Anterior cingulate cortex (tissue), 58 donors: ENCODE data around the gene BLOC1S6.
A peak's percentile ranks its signal among the peaks of the same experiment; 100 is the strongest.

ENCODE experiments used
- DNase-seq, 58 donors: peaks; one replicate each; lab custom pipeline; 2025; lab: John Stamatoyannopoulos, UW

The BLOC1S6 gene, protein sequence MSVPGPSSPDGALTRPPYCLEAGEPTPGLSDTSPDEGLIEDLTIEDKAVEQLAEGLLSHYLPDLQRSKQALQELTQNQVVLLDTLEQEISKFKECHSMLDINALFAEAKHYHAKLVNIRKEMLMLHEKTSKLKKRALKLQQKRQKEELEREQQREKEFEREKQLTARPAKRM

DNA sequence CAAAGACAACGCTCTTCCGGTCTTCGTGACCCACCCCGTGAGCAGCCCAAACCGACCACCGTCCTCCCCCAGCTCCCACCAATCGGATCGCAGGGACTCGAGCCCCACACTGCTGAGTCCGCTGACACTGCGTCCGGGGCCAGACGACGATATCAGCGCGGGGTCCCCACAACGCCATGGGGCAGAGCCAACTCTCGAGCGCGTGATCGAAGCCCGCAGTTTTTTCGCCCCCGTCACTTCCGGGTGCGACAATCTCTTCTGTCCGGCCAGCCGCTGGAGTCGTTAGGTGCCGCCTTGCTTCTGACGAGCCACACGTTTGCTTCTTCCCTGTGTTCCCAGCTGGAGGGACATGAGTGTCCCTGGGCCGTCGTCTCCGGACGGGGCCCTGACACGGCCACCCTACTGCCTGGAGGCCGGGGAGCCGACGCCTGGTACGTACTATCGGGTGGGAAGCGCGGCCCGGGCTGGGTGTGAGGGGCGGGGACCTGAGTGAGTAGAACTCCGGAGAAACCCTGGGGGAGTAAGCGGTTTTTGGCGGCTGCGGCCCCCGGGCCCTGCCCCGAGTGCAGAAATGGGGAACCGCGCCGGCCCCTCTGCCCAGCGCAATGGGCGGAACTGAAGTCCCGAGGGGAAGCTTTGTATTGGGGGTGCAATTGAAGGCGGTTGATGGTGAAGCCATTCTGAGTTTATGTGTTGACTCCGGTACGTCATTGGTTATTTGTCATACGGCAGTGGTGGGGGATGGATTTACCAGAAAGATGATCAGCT is at the start of gene BLOC1S6:
Gene BLOC1S6, plus strand, starts transcription at position 285 of the 768 bp plus-strand sequence. Its CDS starts 65 bp downstream, at position 350.
- peak; percentile 47 to 95 (median 89) for DNase-seq

DNA sequence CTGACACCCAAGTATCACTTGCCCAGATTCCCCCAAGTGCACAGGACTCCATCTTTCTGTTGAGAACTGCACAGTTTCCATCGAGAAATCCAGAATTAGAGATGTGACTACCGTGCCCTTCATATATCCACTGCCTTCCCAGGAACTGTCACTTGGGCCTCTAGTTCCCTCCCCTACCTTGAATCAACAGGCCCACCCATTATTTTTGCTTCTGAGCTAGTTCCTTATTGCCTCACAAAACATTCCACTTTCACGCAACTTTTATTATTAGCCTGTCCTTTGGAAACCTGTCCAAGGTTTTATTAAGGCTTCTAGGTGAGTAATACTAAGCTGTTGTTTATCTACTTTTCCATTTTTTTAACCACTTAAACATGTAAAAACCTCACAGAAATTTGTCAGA is 47.5 kb upstream of the BLOC1S6 start:
- no peak for DNase-seq

DNA sequence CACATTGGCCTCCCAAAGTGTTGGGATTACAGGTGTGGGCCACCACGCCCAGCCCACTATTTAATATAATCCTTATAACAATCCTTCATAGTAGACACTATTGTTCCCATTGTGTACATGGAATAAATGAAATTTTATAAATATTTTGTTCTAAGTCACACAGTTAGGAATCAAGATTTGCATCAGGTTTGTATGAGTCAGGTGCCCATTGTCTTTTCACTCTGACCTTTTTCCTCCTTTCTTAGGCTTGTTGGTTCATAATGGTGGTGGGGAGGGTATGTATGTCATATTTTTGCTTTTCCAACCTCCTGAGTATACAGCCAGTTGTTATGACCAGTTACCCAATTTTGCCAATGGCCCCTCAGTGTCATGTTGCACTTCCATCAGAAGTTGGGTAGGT is 46.6 kb upstream of the BLOC1S6 start:
- no peak for DNase-seq

DNA sequence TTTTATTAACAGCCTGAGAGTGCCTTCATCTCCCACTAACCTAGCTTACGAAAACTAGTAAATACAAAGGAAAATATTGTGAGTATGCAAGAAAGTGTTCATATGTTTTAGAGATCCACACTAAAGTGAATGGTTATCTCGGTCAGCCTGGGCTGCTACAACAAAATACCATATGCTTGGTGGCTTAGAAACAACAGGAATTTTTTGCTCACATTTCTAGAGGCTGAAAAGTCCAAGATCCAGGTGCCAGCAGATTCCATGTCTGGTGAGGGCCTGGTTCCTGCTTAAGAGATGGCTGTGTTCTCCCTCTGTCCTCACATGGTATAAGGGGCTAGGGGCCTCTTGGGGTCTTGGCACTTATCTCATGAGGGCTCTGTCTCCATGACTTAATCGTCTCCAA is 44.1 kb upstream of the BLOC1S6 start:
- no peak for DNase-seq

DNA sequence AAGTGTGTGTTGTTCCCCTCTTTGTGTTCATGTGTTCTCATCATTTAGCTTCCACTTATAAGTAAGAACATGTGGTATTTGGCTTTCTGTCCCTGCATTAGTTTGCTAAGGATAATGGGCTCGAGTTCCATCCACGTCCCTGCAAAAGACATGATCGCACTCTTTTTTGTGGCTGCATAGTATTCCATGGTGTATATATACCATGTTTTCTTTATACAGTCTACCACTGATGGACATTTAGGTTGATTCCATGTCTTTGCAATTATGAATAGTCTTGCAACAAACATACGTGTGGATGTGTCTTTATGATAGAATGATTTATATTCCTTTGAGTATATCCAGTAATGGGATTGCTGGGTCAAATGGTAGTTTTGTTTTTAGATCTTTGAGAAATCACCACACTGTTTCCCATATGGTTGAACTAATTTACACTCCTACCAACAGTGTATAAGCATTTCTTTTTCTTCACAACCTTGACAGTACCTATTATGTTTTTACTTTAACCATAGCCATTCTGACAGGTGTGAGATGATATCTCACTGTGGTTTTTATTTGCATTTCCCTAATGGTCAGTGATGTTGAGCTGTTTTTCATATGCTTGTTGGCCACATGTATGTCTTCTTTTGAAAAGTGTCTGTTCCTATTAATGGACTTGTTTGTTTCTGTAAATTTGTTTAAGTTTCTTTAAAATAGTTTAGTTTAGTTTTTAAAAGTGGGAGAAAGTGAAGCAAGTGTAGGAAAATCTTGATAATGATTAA is 42.7 kb upstream of the BLOC1S6 start:
- DNase-seq: no peak

DNA sequence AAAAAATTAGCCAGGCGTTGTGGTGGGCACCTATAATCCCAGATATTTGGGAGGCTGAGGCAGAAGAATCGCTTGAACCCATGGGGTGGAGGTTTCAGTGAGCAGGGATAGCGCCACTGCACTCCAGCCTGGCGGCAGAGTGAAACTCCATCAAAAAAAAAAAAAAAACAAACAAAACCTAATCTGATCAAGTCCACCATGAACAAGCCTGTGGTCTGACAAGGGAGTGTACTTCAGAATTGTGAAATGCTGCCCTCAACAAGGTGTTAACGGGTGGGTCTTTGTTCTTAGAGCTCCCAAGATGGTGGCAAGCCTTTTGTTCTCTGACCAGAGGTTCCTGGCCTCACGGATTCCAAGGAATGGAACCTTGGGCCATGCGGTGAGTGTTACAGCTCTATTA is 40.4 kb upstream of the BLOC1S6 start:
- no peak for DNase-seq

DNA sequence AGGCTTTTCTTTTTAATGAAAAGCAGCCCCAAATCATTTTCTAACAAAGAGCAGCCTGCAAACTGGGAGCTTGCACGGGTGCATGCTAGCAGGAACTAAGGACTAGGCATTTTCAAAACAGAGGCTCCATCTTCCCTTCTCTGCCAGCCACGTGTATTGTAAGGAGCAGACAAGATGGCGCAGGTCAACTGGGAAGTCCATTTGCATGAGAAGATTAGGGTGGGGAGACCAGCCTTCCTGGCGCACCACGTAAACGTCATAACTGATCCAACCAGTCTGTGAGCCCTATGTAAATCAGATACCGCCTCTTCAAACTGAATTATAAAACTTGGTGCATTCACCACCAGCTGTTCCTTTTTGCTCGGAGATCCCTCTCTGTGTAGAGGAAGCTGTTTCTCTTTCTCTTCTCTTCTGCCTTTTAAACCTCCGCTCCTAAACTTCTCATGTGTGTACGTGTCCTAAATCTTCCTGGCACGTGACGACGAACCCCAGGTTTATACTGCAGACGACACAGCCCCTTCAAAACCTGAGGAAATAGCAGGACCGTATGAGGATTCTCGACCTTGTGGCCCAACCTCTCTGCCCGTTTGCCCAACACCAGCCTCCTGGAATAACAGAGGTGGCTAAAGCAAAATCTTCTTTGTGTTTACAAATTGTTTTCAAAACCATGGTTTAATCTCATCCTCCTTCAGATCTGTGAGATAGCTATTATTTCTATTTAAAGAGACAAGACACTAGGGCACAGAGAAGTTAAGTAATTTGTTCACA is 38.2 kb upstream of the BLOC1S6 start:
- peak in 2 of 58 donors; percentile 0 to 1 for DNase-seq

DNA sequence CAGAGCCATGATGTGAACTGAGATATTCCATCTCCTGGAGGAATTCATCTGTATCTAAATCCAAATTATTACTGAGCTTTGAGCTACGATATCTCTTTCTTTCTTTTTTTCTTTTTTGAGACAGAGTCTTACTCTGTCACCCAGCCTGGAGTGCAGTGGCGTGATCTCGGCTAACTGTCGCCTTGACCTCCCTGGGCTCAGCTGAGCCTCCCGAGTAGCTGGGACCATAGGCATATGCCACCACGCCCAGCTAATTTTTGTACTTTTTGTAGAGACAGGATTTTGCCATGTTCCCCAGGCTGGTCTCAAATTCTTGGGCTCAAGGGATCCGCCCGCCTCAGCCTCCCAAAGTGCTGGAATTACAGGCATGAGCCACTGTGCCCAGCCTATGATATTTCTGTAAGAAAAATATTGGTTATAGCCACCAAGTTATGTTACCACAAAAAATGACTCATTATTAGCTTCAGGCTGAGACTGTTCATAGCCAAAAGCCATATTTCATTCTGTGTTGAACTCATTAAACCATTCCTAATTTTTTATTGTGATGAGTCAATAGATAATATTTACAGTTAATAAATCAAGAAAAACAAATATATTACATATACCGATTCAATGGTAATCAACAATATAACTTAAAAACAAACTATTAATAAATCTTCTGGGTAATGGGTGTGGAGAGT is 37.5 kb upstream of the BLOC1S6 start:
- no peak for DNase-seq

DNA sequence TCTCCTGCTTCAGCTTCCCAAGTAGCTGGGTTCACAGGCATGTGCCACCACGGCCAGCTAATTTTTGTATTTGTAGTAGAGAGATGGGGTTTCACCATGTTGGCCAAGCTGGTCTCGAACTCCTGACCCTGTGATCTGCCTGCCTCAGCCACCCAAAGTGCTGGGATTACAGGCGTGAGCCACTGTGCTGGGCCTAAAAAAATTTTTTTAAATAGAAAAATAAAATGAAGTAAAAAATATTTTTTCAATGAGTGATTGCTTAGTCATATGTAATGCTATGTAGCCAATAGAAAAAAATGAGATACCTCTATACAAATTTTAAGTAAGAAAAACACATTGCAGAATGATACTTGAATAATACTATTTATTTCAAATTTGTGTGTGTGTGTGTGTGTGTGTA is 36.7 kb upstream of the BLOC1S6 start:
- DNase-seq: no peak

DNA sequence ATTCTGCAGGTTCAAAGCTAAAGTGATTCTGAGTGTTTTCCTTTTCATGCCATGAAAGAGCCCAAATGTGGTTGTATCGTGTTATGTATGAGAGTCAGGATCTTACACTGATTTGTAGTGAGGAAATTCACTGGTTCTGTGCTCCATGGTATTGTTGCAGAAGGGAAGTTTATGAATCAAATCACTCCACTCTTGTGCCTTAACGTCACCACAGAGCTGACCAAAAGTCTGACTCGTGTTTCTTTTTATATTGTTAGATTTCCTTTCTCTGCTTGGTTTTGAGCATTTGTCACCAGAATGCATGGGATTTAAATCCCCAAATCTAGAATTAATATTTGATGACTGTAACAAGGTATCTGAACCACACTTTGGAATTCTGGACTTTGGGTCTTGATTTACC is 35.5 kb upstream of the BLOC1S6 start:
- DNase-seq: no peak

DNA sequence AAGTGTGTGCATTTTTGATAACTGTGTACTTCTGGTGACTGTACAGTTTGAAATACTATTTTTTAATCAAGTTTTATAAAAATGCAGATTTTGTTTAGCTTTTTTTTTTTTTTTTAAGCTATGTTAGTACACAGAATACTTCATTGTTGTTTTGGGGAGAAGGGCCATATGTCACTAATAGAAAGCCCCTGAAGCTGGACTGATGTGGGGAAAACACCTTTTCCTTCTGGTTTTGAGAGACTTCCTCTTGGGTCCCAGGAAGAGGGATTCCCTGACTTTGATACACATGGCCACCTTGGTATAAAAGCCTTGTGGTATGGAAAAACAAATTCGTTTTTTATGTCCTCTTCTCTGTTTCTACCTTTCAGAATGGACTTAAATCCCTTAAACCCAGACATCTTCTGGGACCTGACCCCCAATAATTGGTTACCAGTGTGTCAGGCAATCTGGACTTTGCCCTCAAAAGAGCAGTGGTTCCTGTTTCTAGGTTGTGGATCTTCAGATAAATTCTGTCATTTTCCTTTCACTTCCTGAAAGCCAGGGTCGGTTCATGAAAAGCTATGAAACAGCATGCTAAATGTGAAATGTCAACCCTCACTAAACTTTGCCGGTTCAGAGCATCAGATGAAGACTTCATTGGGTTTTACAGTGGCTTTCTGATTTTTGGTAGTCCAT is 31.1 kb upstream of the BLOC1S6 start:
- no peak for DNase-seq

DNA sequence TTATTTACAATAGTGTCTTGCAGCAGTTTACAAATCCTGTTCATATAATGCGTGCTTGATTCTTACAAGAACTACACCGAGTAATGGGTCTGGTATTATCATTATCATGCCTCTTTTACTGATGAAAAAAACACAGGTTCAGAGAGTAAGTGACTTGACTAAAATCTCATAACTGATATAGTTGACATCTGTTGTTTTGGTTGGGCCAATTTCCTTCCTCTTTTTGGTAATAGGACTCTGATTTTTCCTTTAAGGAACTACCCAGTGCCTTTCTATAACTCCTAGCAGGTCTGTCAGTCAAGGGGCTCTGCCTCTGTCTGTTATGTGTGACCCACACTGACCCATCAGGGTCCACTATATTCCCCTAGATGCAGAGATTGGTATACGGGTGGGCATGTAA is 14.6 kb upstream of the BLOC1S6 start:
- no peak for DNase-seq

DNA sequence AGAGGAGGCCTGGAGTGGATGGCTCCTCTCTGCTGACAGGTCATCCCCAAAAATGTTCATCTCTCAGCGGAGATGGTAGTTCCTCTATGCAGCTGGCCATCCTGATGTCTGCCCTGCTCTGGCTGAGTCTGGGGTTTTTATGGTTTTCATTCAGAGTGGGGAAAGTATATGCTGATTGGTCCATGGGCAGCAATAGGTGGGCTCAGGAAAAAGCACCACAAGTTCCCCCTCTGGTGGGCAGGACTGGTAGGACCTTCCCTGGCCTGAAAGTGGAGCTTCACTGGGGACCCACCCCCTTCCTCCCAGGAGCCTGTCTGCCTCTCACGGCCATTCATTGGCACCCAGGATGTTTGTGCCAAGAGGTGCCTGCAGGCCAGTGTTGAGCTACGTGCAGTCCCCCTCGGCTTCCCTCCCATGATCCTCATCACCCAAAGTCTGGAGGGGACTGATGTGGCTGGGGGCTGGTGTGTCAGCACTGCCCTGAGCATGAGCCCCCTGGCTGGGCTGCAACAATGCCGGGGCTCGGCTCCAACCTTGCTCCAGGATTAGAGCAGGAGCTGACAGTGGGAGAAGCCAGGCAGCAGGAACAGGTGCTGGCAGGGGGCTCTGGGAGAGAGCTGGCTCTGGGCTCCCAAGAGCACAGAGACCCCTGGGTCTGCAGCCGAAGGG is 13.1 kb upstream of the BLOC1S6 start:
- no peak for DNase-seq

DNA sequence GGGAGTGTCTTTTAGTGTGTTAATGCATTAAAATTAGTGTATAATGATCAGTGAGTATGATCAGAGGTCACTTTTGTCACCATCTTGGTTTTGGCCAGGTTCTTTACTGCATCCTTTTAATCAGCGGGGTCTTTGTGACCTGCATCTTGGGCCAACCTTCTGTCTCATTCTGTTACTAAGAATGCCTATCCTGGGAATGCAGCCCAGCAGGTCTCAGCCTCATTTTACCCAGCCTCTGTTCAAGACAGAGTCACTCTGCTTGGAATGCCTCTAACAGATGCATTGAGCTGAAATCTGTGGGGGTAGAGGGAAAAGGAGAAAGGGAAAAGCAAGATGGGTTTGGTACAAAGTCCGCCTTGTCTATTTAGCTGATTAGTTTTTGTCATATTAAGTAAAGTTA is 5.3 kb upstream of the BLOC1S6 start:
- DNase-seq: no peak

DNA sequence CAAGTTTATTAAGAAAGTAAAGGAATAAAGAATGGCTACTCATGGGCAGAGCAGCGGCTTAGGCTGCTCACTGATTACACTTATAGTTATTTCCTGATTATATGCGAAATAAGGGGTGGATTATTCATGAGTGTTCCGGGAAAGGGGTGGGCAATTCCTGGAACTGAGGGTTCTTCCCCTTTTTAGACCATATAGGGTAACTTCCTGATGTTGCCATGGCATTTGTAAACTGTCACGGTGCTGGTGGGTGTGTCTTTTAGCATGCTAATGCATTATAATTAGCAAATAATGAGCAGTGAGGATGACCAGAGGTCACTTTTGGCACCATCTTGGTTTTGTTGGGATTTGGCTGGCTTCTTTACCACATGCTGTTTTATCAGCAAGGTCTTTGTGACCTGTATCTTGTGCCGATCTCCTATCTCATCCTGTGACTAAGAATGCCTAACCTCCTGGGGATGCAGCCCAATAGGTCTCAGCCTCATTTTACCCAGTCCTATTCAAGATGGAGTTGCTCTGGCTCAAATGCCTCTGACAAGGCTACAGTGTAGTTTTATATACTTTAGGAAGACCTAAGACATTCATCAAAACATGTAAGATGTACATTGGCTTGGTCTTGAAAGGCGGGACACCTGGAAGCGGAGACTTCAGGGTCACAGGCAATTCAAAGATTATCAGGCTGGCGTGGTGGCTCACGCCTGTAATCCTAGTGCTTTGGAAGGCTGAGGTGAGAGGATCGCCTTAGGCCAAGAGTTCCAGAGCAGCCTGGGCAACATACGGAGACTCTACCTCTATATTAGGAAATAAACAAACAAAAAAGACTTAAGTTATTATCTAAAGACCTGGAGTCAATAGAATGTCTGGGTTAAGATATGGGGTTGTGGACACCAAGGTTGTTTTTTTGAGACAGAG is 3.2 kb upstream of the BLOC1S6 start:
- no peak for DNase-seq

DNA sequence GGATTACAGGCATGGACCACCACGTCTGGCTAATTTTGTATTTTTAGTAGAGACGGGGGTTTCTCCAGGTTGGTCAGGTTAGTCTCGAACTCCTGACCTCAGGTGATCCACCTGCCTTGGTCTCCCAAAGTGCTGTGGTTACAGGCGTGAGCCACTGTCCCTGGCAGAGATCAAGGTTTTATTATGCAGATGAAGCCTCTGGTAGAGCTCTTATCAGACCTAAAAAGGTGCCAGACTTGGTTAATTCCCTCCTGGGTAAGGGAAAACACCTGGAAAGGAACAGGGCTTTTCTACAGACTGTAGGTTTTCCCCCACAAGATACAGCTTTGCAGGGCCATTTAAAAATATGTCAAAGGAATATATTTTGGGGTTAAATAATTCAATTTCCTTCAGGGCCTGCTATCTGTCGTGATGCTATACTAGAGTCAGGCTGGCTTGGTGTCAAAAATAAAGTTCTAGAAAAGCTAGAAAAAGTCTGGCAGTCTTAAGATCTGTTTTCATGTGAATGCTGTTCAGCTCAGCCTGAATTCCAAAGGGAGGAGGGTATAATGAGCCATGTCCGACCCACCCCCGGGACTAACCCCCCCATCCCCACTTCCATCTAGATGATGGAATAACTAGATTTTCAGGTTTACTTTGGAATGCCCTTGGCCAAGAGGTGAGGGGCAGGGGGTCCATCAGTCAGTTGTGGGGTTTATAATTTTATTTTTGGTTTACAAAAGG is 1.9 kb upstream of the BLOC1S6 start:
- no peak for DNase-seq

DNA sequence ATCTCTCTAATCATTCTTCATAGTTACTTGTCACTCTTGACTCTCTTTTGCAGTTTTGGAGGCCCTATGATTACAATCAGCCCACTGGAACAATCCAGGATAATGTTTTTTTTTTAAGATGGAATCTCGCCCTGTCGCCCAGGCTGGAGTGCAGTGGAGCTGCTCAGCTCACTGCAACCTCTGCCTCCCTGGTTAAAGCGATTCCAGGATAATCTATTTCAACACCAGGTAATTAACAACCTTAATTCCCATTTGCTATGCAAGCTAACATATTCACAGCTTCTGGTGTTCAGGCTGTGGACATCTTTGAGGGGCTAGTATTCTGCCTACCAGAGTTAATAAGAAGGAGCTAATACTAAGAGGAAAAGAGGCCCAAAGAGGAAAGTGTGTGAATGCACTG is 1.1 kb upstream of the BLOC1S6 start:
- DNase-seq: no peak
